NCI-H748 treated with DMSO at 0.1 percent for 48 hours (cell line): ENCODE data around the gene PRORP.
"Not testable (repeated sequence)": the region's sequence is repeated elsewhere in the genome, so short reads cannot be mapped to it uniquely, and the experiment has no call there.

Experiments used
- DNase-seq: peaks from one replicate; lab custom pipeline; 2025; lab: John Stamatoyannopoulos, UW

PRORP gene

GRCh38 chr14:35121887-35122695 is at the start of gene PRORP, which contains the start of gene PPP2R3C:
PRORP (plus strand) TSS chr14:35122552; CDS start chr14:35123246, 694 bp downstream.
PPP2R3C (minus strand) TSS chr14:35121990; CDS start chr14:35121959, 31 bp downstream.
- DNase-seq, result peak; percentile 86

GRCh38 chr14:35073486-35073885 is 48.9 kb upstream of the PRORP start:
- no peak for DNase-seq

- no peak for DNase-seq
These were observed 44.3 kb upstream of the PRORP start for GRCh38 chr14:35078082-35078481.

- DNase-seq, result no peak
These were observed 42.6 kb upstream of the PRORP start for GRCh38 chr14:35079742-35080141.

GRCh38 chr14:35083530-35084150 is 38.7 kb upstream of the PRORP start:
- no peak for DNase-seq

- no peak for DNase-seq
These were observed 36.9 kb upstream of the PRORP start for GRCh38 chr14:35085441-35085840.

GRCh38 chr14:35088514-35088913 is 33.8 kb upstream of the PRORP start:
- DNase-seq, result no peak

GRCh38 chr14:35094645-35095044 is 27.7 kb upstream of the PRORP start:
- not testable (repeated sequence) for DNase-seq

- DNase-seq, result no peak
These were observed 14.5 kb upstream of the PRORP start for GRCh38 chr14:35107866-35108265.

- no peak for DNase-seq
These were observed 9.7 kb upstream of the PRORP start for GRCh38 chr14:35112641-35113040.

GRCh38 chr14:35113308-35113950 is 8.9 kb upstream of the PRORP start:
- no peak for DNase-seq

GRCh38 chr14:35114036-35114435 is 8.3 kb upstream of the PRORP start:
- DNase-seq, result no peak

GRCh38 chr14:35116242-35116641 is 6.1 kb upstream of the PRORP start:
- DNase-seq, result no peak

GRCh38 chr14:35117112-35117511 is 5.2 kb upstream of the PRORP start:
- no peak for DNase-seq

- DNase-seq, result peak; percentile 46
These were observed 1.1 kb upstream of the PRORP start for GRCh38 chr14:35121026-35121886.

GRCh38 chr14:35122696-35123387 is 490 bp downstream of the PRORP start:
- peak; percentile 11 for DNase-seq

- no peak for DNase-seq
These were observed 994 bp downstream of the PRORP start for GRCh38 chr14:35123388-35123703.

- no peak for DNase-seq
These were observed 1.8 kb downstream of the PRORP start for GRCh38 chr14:35124127-35124526.

- no peak for DNase-seq
These were observed 11.4 kb downstream of the PRORP start for GRCh38 chr14:35133542-35134328.

GRCh38 chr14:35134329-35135123 is 12.2 kb downstream of the PRORP start:
- DNase-seq, result no peak
